CD4-positive, alpha-beta T cell treated with Interleukin-17A for 4 hours (primary cell): ENCODE data around the gene NKX6-2.
"Not testable (repeated sequence)": the region's sequence is repeated elsewhere in the genome, so short reads cannot be mapped to it uniquely, and the experiment has no call there.

Experiments
- DNase-seq: peaks from one replicate; pipeline ENCODE4 v3.0.0-alpha.2; 2020; ENCODE audit warnings: mixed read lengths

NKX6-2 gene

DNA sequence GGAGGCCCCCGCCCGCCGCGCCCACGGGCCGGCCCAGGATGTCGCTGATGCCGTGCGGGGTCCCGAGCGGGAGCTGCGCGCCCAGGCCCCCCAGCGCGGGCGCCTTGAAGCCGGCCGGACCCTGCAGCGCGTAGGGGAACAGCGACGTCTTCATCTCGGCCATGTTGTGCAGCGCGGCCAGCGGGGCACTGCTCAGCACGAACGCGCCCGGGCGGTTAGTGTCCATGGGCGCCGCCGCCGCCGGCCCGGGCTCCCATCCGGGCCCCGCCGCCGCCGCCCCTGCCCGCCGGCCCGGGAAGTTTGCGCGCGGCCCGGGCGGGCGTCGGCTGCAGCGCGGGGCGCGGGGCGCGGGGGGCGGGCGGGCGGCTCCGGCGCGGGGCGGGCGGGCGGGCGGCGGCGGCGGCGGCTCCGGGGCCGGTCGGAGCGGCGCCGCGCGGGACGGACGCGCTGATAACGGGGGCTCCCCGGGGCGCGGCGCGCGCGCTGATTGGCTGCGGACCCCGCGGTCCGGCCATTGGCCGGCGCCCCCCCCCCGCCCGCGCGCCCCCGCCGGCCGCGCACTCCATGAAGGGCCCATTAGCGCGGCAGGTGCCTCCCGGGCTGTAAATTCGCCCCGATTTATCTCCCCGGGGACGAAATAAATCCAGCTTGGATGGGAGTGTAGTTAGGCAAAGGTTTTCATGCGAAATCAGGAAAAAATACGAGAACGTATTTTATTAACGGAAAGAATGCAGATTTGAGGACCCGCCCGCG is at the start of gene NKX6-2:
Gene NKX6-2, minus strand, starts transcription at position 425 of the 753 bp plus-strand sequence. Its CDS starts 199 bp downstream, at position 226.
- no peak for DNase-seq

DNA sequence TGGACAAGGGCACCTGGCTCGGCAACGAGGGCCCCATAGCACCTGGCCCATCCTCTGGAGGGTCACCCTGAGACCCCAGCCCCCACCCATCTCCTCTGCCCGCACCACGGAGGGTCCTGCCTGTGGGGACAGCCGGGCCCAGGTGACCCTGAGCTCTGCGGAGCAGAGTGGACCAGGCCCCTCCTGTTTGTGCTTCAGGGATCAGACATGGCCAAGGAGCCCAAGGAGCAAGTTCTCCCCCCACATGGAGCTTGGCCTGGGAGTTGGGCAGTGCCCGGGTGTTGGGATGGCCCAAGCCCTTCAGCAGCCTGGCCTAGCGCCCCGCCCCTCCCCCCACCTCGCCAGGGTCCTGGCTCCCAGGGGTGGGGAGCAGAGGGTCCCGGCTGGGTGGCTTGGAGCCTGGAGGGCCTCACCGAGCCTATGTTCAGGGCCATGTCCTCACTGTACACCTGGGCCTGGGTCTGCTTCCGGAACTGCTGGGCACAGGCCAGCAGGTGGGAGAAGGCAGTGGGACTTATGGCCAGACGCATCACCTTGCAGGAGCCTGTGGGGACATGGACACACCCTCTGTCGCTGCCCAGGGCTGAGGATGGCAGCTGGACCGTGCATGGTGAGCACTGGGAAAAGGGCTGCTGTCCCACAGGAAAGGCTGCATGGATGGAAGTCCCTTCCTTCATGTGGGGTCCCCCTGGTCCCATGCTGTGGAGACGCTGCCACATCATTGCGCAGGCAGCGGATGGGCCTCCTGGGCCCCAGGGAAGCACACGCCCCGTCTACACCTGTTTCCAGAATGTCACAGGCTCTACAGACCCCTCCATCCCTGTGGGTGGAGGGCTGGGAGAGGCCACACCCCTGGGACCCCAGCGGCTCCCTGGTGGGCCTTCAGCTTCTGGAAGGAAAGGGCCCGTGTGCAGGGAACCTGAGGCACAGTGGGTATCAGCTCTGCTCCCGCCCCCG is 49.2 kb upstream of the NKX6-2 start:
- DNase-seq = no peak

- DNase-seq = no peak
These were observed 48.4 kb upstream of the NKX6-2 start for GRCh38 chr10:132834311-132834761.

DNA sequence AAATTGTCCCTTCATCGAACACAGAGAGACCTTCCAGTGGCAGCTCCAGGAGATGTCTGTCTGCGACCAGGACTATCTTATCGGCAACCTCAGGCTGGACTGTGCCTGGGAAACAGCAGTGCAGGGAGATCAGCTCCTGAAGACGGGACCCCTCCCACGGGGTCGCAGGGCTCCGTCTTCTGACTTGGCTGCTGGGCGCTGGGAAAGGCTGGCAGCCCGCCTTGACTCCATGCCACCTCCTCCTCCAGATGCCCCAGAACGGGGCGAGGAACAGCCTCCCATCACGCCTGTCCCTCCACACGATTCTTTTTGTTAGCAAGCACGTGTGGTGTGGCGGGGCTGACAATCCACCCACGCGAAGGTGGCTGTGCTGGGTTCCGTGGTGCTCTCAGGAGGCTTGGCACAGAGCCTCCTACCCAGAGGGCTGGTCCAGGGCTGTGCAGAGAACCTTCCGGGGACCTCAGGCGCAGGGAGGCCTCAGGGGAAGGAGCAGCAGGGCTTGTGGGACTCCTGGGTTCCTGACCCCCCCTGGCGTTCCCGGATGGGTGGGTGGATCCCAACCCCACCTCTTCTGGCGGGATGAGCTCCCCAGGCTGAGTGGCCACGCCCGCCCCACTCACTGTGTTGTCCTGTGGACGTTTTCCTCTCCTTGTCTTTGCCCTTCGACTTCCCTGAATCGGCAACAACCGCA is 47.6 kb upstream of the NKX6-2 start:
- DNase-seq = no peak

GRCh38 chr10:132832186-132832969 is 46.4 kb upstream of the NKX6-2 start:
- no peak for DNase-seq

GRCh38 chr10:132829403-132829802 is 43.5 kb upstream of the NKX6-2 start:
- no peak for DNase-seq

DNA sequence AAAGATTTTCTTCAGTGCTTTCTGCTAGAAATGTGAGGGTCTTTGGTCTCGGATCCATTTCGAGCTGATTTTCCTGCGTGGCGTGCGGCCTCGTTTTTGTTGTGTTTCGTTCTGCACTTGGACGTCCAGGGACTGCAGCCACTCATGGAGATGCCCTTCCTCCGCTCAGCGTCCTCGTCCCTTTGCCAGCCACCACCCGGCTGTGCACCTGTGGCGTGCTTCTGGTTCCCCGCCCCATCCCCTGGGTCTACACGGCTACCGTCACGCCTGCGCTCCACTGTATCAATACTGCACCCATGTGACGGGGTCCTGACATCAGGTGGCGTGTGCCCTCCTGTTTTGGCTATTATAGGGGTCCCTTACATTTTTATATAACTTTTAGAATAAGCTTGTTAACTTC is 42.7 kb upstream of the NKX6-2 start:
- DNase-seq = no peak

DNA sequence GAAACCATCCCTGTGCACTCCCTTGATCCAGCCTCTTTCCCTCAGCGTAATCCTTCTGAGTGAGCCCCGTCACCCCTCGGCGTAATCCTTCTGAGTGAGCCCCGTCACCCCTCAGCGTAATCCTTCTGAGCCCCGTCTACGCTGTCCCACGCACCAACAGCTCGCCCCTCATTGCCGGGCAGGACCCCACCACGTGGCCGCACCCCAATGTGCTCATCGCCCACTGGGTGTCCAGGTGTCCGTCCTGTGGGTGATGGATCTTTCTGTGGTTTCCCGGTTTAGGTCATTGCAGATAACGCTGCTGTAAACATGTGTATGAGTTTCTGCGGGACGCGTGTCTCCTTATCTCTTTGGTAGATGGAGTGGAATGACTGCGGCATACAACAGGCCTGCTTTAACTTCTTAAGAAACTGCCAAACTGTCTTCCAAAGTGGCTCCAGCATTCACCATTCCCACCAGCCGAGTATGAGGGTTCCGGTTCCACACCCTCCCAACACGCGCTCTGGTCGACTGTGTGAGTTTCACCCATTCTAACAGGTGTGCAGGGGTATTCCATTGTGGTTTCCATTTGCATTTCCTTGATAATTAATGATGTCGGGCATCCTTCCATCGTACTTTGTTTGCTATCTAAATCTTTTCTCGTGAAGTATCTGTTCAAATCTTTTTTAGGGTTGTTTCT is 42.1 kb upstream of the NKX6-2 start:
- DNase-seq = no peak

GRCh38 chr10:132827423-132827789 is 41.5 kb upstream of the NKX6-2 start:
- no peak for DNase-seq

GRCh38 chr10:132826524-132827422 is 40.8 kb upstream of the NKX6-2 start:
- DNase-seq = no peak

GRCh38 chr10:132825783-132826523 is 40.0 kb upstream of the NKX6-2 start:
- not testable (repeated sequence) for DNase-seq

DNA sequence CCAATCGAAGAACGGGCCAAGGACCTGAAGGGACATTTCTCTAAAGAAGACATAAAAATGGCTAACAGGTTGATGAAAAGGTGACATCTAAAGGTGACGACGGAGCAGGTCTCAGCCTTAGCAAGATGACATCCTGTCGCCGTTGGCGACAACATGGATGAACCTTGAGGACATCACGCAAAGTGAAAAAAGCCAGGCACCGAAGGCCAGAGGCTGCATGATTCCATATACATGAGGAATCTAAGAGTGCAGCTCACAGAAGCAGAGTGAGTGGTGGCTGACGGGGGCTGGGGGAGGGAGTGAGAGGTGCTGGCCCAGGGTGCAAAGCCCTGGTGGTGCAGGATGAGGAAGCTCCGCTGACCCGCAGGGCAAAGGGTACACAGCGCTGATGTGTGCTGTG is 34.1 kb upstream of the NKX6-2 start:
- DNase-seq = no peak

DNA sequence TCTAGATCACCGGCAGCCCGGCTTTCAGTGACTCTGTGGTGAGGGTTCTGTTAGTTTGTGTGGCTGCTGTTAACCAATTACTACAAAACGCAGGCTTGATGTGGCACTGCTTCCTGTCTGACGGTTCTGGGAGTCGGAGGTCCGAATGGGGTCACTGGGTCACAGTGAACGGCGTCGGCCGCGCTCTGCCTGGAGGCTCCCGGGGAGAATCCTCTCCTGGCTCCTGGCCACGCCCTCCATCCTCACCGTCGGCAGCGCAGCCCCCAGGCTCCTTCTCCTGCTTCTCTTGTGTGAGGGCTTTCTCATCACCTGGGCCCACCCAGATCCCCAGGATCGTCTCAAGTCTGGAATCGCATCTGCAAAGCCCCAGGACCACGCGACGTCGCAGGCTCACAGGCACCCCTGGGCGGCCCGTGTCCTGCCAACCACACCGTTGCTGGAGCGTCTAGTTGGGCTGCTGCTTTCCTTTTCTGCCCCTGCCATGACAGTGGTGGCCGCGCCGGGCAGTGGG is 31.8 kb upstream of the NKX6-2 start:
- no peak for DNase-seq

- no peak for DNase-seq
These were observed 30.8 kb upstream of the NKX6-2 start for GRCh38 chr10:132816718-132817117.

DNA sequence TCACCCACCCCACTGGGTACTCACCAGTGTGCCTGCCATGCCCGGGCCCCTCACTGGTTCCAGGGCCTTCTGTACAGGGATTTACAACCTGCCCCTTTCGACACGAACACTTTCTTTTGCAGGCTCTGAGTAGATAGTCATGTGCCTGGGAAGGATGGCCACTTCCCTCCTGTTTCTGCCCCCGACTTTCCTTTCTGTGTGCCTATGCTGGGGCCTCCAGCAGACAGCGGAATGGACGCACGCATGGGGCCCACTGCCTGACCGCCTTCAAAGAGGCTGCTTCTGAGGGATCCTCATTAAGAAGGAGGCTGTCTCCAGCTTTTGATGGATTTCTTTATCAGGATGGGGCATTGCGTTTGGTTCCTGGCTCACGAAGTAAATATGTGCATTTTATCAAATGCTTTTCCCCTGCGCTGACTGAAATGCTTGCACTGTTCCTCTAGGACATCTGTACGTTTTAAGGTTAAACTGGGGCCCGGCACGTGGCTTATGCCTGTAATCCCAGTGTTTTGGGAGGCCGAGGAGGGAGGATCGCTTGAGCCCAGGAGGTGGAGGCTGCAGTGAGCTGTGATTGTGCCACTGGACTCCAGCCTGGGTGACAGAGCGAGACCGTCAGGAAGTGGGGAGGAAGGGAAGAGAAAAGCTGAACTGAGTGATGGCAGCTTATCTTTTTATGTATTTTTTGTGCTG is 29.4 kb upstream of the NKX6-2 start:
- DNase-seq = no peak

DNA sequence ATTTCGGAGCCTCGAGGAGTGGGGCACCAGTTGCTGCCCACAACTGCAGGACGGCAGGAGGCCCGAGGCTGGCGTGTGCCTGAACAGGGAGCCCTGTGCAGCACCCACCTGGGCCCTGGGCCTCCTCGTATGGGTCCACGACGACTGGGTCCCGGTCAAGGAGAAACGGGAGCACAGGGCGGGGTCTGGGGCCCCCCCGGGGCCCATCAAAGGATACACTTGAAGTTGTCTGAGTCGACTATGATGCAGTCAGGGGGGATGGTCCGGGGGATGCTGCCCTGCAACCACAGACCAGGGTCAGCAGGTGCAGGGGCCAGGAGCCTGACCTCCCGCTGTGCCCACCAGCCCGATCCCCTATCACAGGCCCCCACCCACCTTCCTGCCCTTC is 28.5 kb upstream of the NKX6-2 start:
- DNase-seq = no peak

GRCh38 chr10:132813560-132814468 is 27.9 kb upstream of the NKX6-2 start:
- no peak for DNase-seq

- no peak for DNase-seq
These were observed 27.1 kb upstream of the NKX6-2 start for GRCh38 chr10:132813001-132813401.
